SH-SY5Y (cell line): ENCODE data around the gene LSM14A.

Experiments used
- GATA2 ChIP-seq: IDR thresholded peaks from 2 replicates; pipeline ENCODE4 v1.6.1; 2011; ENCODE audit warnings: mild to moderate bottlenecking, low read depth, low read length
- GATA3 ChIP-seq: IDR thresholded peaks from 2 replicates; pipeline ENCODE4 v1.6.1; 2011; ENCODE audit warnings: low read depth, mild to moderate bottlenecking, low read length, moderate library complexity

Gene LSM14A

DNA sequence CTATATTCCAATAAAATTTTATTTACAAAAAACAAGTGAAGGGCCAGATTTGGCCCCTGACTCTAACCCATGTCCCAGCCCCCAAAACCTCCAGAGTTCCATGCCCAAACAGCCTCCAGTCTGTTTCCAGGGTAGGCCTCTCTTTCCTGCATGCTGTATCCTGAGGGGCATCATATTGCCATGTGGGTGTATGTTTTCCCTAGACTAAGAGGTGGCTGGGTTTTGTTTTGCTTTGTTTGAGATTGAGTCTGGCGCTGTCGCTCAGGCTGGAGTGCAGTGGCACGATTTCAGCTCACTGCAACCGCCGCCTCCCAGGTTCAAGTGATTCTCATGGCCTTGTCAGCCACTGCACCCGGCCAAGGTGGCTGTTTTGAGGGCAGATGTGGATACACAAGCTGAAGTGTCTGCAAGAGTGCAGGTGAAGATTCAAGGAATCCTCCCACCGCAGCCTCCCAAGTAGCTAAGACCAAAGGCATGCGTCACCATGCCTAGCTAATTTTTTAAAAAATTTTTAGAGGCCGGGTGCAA, 23.6 kb upstream of the LSM14A start:
- TF ChIP-seq GATA3 (no peak), GATA2 (no peak)

DNA sequence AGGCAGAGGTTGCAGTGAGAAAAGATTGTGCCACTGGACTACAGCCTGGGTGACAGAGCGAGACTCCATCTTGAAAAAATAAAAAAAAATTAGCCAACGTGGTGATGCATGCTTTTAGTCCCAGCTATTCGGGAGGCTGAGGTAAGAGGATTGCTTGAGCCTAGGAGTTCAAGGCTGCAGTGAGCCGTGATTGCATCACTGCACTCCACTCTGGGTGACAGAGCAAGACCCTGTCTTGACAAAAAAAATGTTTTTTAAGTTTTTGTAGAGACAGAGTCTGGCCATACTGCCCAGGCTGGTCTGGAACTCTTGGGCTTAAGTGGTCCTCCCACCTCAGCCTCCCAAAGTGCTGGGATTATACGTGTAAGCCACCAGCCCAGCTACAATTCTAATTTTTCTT, 22.4 kb upstream of the LSM14A start:
- TF ChIP-seq GATA3: no peak
- TF ChIP-seq GATA2: no peak

DNA sequence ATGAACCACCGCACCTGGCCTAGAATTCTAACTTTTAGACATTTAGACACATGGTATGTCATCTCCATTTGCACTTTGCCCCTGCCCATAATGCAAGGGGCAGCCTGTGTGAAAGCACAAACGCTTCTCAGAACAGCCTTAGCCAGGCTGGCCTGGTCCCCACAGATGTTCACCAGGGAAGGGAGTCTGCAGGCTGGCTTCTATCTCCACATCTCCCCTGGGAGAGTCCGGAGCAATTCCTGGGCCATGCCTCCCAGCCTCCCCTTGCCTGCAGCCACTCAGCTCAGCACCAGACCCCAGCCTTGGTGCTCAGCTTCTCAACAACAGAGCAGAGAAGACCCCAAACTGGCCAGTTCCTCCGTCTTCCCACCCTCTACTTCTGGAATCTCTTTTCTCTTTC, 21.7 kb upstream of the LSM14A start:
- TF ChIP-seq GATA3: no peak
- TF ChIP-seq GATA2: peak; percentile 77

DNA sequence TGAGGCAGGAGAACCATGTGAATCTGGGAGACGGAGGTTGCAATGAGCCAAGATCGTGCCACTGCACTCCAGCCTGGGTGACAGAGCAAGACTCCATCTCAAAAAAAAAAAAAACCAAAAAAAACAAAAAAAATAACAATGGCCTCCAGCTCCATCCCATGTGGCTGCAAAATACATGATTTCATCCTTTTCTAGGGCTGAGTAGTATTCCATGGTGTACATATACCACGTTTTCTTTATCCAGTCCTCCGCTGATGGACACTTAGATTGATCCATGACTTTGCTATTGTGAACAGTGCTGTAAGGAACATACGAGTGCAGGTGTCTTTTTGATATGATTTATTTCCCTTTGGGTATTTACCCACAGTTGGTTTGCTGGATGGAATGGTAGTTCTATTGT, 20.9 kb upstream of the LSM14A start:
- no peak for TF ChIP-seq GATA3

DNA sequence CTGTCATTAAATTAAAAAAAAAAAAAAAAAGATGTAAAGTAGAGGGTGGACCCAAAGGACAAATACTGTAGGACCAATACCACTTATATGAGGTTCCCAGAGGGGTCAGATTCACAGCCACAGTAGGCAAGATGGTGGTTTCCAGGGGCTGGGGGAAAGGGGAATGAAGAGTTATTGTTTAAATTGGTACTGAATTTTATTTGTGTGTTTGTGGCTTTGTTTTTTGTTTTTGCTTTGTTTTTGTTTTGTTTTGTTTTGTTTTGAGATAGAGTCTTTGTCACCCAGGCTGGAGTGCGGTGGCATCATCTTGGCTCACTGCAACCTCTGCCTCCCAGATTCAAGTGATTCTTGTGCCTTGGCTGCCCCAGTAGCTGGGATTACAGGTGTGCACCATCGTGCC, 17.9 kb upstream of the LSM14A start:
- TF ChIP-seq GATA3 (no peak), GATA2 (no peak)

- TF ChIP-seq GATA2 (no peak), GATA3 (no peak)
Measured at GRCh38 chr19:34155686-34156085, 16.6 kb upstream of the LSM14A start.

DNA sequence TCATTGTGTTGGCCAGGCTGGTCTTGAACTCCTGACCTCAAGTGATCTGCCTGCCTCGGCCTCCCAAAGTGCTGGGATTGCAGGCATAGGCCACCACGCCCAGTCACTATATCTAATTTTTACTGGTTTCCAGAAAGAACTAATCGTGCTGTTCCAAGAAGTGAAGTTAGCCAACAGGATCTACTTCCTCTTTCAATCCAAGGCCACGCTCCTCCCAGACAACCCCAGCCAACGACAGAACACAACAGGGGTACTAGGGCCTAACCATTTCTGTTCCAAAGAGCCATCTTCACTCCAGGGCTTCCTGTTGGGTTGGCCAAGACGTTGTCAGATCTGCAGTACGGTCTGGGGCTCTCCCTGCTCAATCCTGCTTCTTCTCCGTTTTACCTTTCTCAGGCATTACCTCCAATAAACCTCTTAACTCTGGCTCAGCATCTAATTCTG, 7.0 kb upstream of the LSM14A start:
- TF ChIP-seq GATA3 (no peak), GATA2 (no peak)

- TF ChIP-seq GATA3 (no peak), GATA2 (no peak)
Measured at GRCh38 chr19:34171539-34171876, 796 bp upstream of the LSM14A start.

DNA sequence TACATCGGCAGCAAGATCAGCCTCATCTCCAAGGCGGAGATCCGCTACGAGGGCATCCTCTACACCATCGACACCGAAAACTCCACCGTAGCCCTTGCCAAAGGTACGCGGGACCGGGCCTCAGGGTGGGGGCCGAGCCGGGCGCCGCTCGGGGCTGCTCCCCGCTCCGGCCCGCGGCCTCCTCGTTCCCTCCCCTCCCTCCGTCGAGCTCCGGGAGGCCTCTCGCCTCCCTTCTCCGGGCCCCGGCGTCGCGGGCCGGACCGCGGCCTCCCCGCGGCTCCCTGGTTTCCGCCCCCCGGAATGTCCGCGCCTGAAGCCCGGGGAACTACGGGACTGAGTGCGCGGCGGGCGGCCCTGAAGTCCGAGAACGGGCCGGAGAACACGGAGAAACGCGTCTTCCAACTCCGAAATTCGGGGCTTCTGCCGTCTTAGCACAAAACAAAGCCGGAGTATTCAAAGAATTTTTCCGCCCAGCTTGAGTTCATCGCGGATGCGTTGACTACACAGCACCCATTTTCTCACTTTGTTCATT, 423 bp downstream of the LSM14A start:
- TF ChIP-seq GATA3: no peak
- no peak for TF ChIP-seq GATA2

- TF ChIP-seq GATA3: no peak
- no peak for TF ChIP-seq GATA2
Measured at GRCh38 chr19:34173193-34173956, 1.1 kb downstream of the LSM14A start.

- no peak for TF ChIP-seq GATA2
- no peak for TF ChIP-seq GATA3
Measured at GRCh38 chr19:34176581-34176980, 4.3 kb downstream of the LSM14A start.

DNA sequence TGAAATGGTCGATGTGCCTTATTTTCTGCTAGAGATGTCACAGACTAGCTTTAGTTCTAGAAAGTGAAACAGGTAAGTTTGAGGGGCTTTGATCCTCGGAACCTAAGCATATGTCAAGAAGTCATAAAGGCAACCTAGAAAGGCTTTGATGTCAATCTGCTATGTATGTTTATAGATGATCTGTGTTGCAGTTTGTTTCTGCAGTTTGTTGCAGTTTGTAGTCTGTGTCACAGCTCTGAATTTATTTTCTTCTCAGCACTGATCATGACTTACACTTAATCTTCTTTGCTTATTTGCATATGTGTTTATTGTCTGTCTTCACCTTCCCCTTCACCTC, 5.9 kb downstream of the LSM14A start:
- TF ChIP-seq GATA3 (no peak), GATA2 (no peak)

GRCh38 chr19:34179066-34179465, 6.8 kb downstream of the LSM14A start:
- no peak for TF ChIP-seq GATA2
- no peak for TF ChIP-seq GATA3

DNA sequence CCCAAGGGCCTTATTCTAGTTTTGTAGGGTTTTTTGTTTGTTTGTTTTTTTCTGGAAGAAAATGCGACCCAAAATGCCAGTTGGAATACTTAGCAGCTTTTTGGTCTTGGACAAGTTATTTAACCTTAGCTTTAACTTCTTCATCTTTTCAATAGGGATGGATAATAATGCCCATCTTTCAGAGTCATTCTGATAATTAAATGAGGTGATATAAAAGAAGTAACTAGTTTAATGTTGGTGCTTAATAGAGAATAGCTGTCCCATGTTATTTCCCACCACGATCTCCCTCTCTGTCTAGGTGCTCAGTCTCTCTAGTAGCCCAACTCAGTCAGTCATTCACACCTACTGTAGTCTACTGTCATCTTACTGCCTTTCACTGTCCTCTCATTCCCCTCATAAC, 8.0 kb downstream of the LSM14A start:
- no peak for TF ChIP-seq GATA2
- TF ChIP-seq GATA3: no peak

DNA sequence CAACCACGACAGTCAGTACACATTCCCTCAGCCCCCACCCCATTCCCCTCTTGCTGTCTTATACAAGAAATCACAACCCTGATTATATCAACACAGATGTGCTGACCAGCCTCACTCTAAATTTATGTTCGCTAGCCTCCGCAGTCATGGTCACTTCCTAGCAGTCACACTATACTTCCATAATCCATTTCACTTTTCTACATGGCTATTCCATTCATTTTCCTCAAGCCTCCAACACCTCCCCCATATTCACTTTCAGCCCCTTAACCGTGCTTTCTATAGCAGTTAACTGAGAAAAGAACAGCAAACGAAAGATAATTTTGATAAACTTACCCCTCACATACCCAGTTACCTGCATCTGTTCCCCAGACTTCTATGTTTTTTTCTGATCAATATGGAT, 8.4 kb downstream of the LSM14A start:
- TF ChIP-seq GATA3: no peak
- TF ChIP-seq GATA2: no peak
